Coronary artery (tissue), 2 donors: ENCODE results near the gene BRIP1.
"Not testable (repeated sequence)": the region's sequence is repeated elsewhere in the genome, so short reads cannot be mapped to it uniquely, and the experiment has no call there.

Source experiments
- DNase-seq: peaks from one replicate; pipeline ENCODE4 v3.0.0-alpha.2; 2017; ENCODE audit warnings: low spot score
- H3K27ac ChIP-seq, 2 donors: fragments of 200-600 bp; sonication (generic); one replicate each; pipeline ENCODE4 v1.5.1; 2016 to 2019
- H3K4me3 ChIP-seq: fragments of 200-600 bp; sonication (generic); 2 replicates; pipeline ENCODE4 v1.5.1; 2016; ENCODE audit warnings: mild to moderate bottlenecking, moderate library complexity
- CTCF ChIP-seq: fragments of 200-600 bp; sonication (generic); IDR thresholded peaks from one replicate; pipeline ENCODE4 v1.5.1; 2019; ENCODE audit warnings: antibody characterized with exemption

BRIP1 gene

GRCh38 chr17:61831099-61831498, 32.2 kb downstream of the BRIP1 start:
- Histone ChIP-seq H3K27ac (no peak overlapping the region), H3K4me3 (no peak overlapping the region)
- no peak for TF ChIP-seq CTCF
- DNase-seq, result no peak

- no peak overlapping the region for H3K4me3 ChIP-seq
- TF ChIP-seq CTCF, result no peak
Observed at GRCh38 chr17:61828694-61829093, 34.6 kb downstream of the BRIP1 start.

GRCh38 chr17:61827649-61828395, 35.5 kb downstream of the BRIP1 start:
- no peak for DNase-seq
- TF ChIP-seq CTCF, result no peak
- Histone ChIP-seq H3K4me3 (no peak overlapping the region), H3K27ac (no peak overlapping the region)

More at GRCh38 chr17:61828694-61829093, 34.6 kb downstream of the BRIP1 start:
- DNase-seq, result no peak
- no peak overlapping the region for H3K27ac ChIP-seq

GRCh38 chr17:61826866-61827265, 36.5 kb downstream of the BRIP1 start:
- not testable (repeated sequence) for DNase-seq, H3K27ac ChIP-seq, H3K4me3 ChIP-seq

- not testable (repeated sequence) for DNase-seq, H3K4me3 ChIP-seq, H3K27ac ChIP-seq
Observed at GRCh38 chr17:61826198-61826597, 37.1 kb downstream of the BRIP1 start.

- TF ChIP-seq CTCF, result no peak
- DNase-seq, result no peak
- Histone ChIP-seq H3K4me3 (no peak overlapping the region), H3K27ac (no peak overlapping the region)
Observed at GRCh38 chr17:61825448-61826137, 37.7 kb downstream of the BRIP1 start.

- TF ChIP-seq CTCF, result no peak
- Histone ChIP-seq H3K27ac (no peak overlapping the region), H3K4me3 (no peak overlapping the region)
- DNase-seq, result no peak
Observed at GRCh38 chr17:61822326-61823285, 40.7 kb downstream of the BRIP1 start.
